Measurements from ENCODE around the gene ZNF341. TPM values are rescaled to one million over a fixed set of nuclear protein-coding genes. Genes with fewer than 3 reads are reported as not detected.

ZNF341 gene
- total and polyA plus RNA-seq, 2 donors = 1.4 to 3.1 TPM

DNA sequence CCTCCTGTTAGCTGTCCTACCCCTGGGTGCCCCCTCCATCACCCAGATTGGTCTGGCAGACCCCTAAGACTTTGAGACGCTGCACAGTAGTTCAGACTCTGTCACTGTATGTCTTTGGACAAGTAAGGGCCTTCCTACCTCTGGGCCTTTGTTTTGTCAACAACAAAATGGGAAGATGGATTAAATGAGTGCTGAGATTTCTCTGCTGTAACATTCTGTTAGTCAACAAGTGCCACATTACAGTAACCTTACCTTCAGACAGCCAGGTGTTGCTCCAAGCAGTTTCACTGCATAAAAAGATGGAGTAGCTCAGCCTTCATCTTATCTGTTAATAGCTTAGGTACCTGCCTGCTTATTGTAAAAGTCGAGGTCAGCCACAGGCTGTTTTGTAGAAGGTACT is 95.3 kb downstream of the ZNF341 start:
- H3K36me3 ChIP-seq (ENCODE audit: insufficient read depth) = no peaks in the 10 kb centered on the region
- no peak overlapping the region for H3K27ac ChIP-seq (ENCODE audit: low read depth)
- peaks cover 8% of the 10 kb centered on the region for H3K4me1 ChIP-seq (ENCODE audit: insufficient read depth)
- 52% methylated on average over 2 of the region's 2 CpGs for WGBS
- no peak for DNase-seq (ENCODE audit: extremely low spot score)
- H3K4me3 ChIP-seq (ENCODE audit: low read depth, low read length) = no peak overlapping the region

GRCh38 chr20:33827634-33828325 is 96.0 kb downstream of the ZNF341 start:
- Histone ChIP-seq H3K36me3 (ENCODE audit: insufficient read depth) (no peaks in the 10 kb centered on the region), H3K27ac (ENCODE audit: low read depth) (no peak overlapping the region), H3K4me1 (ENCODE audit: insufficient read depth) (peaks cover 9% of the 10 kb centered on the region), H3K4me3 (ENCODE audit: low read depth, low read length) (no peak overlapping the region)
- no peak for DNase-seq (ENCODE audit: extremely low spot score)
- 59% methylated on average over 4 of the region's 4 CpGs for WGBS

DNA sequence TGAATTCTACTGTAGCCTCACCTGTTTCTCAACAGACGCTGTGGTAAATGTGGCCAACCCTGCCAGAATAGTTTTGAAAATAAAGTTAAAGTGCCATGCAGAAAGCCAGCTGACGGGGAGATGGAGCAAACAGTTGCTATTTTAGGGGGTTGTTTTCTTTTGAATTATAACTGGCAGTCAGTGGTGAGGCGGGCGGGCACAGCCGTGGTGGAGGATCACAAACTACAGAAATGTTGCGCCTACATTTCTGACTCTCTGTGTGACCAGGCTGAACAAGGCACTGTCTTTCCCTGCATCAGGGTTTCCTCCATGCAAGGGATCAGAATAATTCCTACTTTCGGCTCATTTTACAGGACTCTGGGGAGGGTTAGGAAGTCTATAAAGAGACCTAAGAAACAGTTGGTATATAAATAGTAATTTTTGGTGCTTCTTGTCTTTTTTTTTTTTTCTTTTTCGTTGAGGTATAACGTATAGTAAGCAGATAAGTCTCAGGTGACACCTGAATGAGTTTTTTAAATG is 96.6 kb downstream of the ZNF341 start:
- peaks cover 9% of the 10 kb centered on the region for H3K4me1 ChIP-seq (ENCODE audit: insufficient read depth)
- no peak overlapping the region for H3K4me3 ChIP-seq (ENCODE audit: low read depth, low read length)
- 33% methylated on average over 9 of the region's 9 CpGs for WGBS
- no peak overlapping the region for H3K27ac ChIP-seq (ENCODE audit: low read depth)
- H3K36me3 ChIP-seq (ENCODE audit: insufficient read depth) = no peaks in the 10 kb centered on the region
- no peak for DNase-seq (ENCODE audit: extremely low spot score)

GRCh38 chr20:33828967-33829560 is 97.3 kb downstream of the ZNF341 start:
- H3K4me1 ChIP-seq (ENCODE audit: insufficient read depth) = peaks cover 9% of the 10 kb centered on the region
- H3K36me3 ChIP-seq (ENCODE audit: insufficient read depth) = no peaks in the 10 kb centered on the region
- H3K4me3 ChIP-seq (ENCODE audit: low read depth, low read length) = no peak overlapping the region
- 26% methylated on average over 3 of the region's 3 CpGs for WGBS
- peak overlapping the region; percentile 6 for H3K27ac ChIP-seq (ENCODE audit: low read depth)
- DNase-seq (ENCODE audit: extremely low spot score) = no peak

- no peak overlapping the region for H3K4me3 ChIP-seq (ENCODE audit: low read depth, low read length)
- H3K4me1 ChIP-seq (ENCODE audit: insufficient read depth) = peaks cover 9% of the 10 kb centered on the region
- no peak for DNase-seq (ENCODE audit: extremely low spot score)
- H3K27ac ChIP-seq (ENCODE audit: low read depth) = peak overlapping the region; percentile 54
- 41% methylated on average over 3 of the region's 3 CpGs for WGBS
- H3K36me3 ChIP-seq (ENCODE audit: insufficient read depth) = no peaks in the 10 kb centered on the region
These were observed 97.8 kb downstream of the ZNF341 start for GRCh38 chr20:33829636-33830035.

DNA sequence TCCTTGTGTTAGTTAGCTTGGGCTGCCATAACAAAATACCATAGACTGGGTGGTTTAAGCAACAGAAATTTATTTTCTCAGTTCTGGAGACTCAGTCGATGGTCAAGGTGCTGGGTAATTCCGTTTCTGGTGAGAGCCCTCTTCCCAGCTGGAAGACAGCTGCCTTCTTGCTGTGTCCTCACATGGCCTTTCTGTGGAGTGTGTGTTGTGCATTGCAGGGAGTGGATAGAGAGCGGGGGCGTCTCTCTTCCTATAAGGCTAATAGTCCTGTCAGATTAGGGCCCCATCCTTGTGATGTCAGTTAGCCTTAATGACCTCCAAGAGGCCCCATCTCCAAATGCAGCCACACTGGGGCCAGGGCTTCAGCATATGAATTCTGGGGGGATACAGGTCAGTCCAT is 98.6 kb downstream of the ZNF341 start:
- Histone ChIP-seq H3K4me1 (ENCODE audit: insufficient read depth) (peaks cover 8% of the 10 kb centered on the region), H3K4me3 (ENCODE audit: low read depth, low read length) (no peak overlapping the region), H3K36me3 (ENCODE audit: insufficient read depth) (no peaks in the 10 kb centered on the region), H3K27ac (ENCODE audit: low read depth) (no peak overlapping the region)
- WGBS = 34% methylated on average over 4 of the region's 4 CpGs
- no peak for DNase-seq (ENCODE audit: extremely low spot score)

DNA sequence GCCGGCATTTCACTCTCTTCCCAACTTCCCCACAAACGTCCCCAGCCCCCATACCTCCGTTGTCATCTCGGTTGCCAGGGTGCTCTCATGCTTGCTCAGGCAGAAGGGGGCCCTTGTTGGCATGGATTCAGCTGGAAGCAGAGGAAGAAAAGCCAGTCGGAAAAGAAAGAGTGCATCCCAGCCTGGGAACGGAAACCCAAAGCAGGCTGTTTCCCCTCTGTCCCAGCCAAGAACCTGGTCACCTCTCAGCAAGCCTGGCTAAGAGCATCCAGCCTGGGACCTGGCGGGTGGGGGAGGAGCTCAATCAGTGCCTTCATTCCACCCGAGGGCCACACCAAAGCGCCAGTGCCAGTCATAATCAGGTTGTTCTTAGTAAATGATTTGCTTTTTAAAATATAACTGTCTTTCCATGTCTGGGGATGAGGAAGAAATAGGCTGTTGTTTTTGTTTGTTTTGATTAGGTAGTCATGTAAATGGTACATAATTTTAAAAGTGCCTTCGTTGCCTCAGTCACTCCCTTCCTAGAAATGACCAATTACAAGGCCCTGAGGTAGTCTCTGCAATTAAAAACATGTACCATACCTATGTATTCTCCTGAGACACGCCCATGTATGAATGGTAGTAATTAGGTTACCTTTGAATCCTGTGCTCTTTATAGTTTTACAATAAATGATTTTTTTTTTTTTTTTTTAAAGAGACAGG is 100.5 kb downstream of the ZNF341 start:
- no peak overlapping the region for H3K4me3 ChIP-seq (ENCODE audit: low read depth, low read length)
- 35% methylated on average over 11 of the region's 11 CpGs for WGBS
- H3K4me1 ChIP-seq (ENCODE audit: insufficient read depth) = peaks cover 9% of the 10 kb centered on the region
- no peaks in the 10 kb centered on the region for H3K36me3 ChIP-seq (ENCODE audit: insufficient read depth)
- DNase-seq (ENCODE audit: extremely low spot score) = no peak
- H3K27ac ChIP-seq (ENCODE audit: low read depth) = no peak overlapping the region

DNA sequence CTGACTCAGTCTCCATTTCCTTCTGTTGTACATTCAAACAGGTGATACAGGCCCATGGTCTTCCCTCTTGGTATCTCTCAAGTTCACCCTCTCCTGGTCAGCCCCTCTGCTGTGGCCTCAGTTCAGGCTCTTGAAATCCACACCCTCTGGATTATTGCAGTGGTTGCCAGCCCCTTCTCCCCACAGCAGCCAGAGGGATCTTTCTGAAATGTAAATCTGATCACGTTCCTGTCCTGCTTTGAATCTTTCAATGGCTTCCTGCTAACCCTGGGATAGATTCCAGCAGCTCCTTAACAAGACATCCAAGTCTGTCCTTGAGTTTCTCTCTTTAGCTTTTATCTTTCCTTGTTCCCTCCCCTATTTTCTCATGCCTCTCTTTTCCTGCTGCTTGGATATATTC is 101.5 kb downstream of the ZNF341 start:
- H3K27ac ChIP-seq (ENCODE audit: low read depth) = no peak overlapping the region
- no peak overlapping the region for H3K4me3 ChIP-seq (ENCODE audit: low read depth, low read length)
- H3K4me1 ChIP-seq (ENCODE audit: insufficient read depth) = peaks cover 9% of the 10 kb centered on the region
- H3K36me3 ChIP-seq (ENCODE audit: insufficient read depth) = no peaks in the 10 kb centered on the region
- 16% methylated on average over 1 of the region's 1 CpG for WGBS
- DNase-seq (ENCODE audit: extremely low spot score) = no peak

- H3K27ac ChIP-seq (ENCODE audit: low read depth) = no peak overlapping the region
- no peak for DNase-seq (ENCODE audit: extremely low spot score)
These were observed 103.9 kb downstream of the ZNF341 start for GRCh38 chr20:33835615-33836172.

DNA sequence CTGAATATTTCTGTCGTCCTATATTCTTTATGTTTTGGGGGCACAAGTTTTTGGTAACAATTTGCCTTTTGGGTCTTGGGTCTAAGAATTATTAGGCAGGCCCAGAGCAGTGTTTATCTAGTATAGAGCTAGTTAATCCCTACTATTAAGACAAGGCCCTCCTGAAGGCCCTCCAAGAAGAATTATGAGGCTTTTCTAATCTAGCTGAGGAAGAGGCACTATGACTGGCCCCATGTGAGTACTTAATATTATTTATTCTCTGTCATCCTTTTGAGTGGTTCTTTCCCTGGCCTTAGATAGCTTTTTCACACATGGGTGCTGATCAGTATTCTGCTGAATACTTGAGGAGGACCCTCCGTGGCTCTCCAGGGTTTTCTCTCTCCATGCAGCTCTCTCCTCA is 104.5 kb downstream of the ZNF341 start:
- Histone ChIP-seq H3K27ac (ENCODE audit: low read depth) (no peak overlapping the region), H3K36me3 (ENCODE audit: insufficient read depth) (no peaks in the 10 kb centered on the region), H3K4me1 (ENCODE audit: insufficient read depth) (peaks cover 5% of the 10 kb centered on the region), H3K4me3 (ENCODE audit: low read depth, low read length) (no peak overlapping the region)
- DNase-seq (ENCODE audit: extremely low spot score) = no peak
- 39% methylated on average over 2 of the region's 2 CpGs for WGBS

More at GRCh38 chr20:33835615-33836172, 103.9 kb downstream of the ZNF341 start:
- Histone ChIP-seq H3K36me3 (ENCODE audit: insufficient read depth) (no peaks in the 10 kb centered on the region), H3K4me3 (ENCODE audit: low read depth, low read length) (no peak overlapping the region), H3K4me1 (ENCODE audit: insufficient read depth) (peaks cover 4% of the 10 kb centered on the region)
- WGBS = 59% methylated on average over 9 of the region's 9 CpGs

- no peak for DNase-seq (ENCODE audit: extremely low spot score)
- no peak overlapping the region for H3K27ac ChIP-seq (ENCODE audit: low read depth)
- 88% methylated on average over 5 of the region's 5 CpGs for WGBS
- H3K4me3 ChIP-seq (ENCODE audit: low read depth, low read length) = no peak overlapping the region
- H3K4me1 ChIP-seq (ENCODE audit: insufficient read depth) = peaks cover 6% of the 10 kb centered on the region
- H3K36me3 ChIP-seq (ENCODE audit: insufficient read depth) = no peaks in the 10 kb centered on the region
These were observed 105.5 kb downstream of the ZNF341 start for GRCh38 chr20:33837096-33837830.

- no peak overlapping the region for H3K4me3 ChIP-seq (ENCODE audit: low read depth, low read length)
- H3K27ac ChIP-seq (ENCODE audit: low read depth) = no peak overlapping the region
- peaks cover 5% of the 10 kb centered on the region for H3K4me1 ChIP-seq (ENCODE audit: insufficient read depth)
- H3K36me3 ChIP-seq (ENCODE audit: insufficient read depth) = no peaks in the 10 kb centered on the region
- WGBS = 79% methylated on average over 8 of the region's 8 CpGs
- DNase-seq (ENCODE audit: extremely low spot score) = no peak
These were observed 106.5 kb downstream of the ZNF341 start for GRCh38 chr20:33838035-33838864.
